ENCODE data around the gene SPATA7. TPM values are rescaled to one million over a fixed set of nuclear protein-coding genes. Genes with fewer than 3 reads are reported as not detected.

SPATA7 gene
- total and polyA plus RNA-seq, 7 donors: 3.6 to 38.8 (median 15.5) TPM

DNA sequence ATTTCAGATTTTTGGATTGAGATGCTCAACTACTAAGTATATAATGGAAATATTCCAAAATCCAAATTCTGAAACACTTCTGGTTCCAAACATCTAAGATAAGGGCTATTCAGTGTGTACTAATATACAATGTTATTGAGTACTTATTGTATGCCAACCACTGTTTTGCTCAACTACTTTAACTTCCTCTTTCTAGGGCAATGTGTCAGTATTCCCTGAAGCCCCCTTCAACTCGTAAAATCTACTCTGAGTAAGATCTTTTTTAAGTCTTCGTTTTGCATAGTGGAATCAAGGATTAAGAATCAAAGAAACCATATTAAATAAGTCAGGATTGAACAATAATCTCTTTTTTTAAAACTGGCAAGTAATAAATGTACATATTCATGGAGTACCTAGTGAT, 45.5 kb downstream of the SPATA7 start:
- Histone ChIP-seq H3K36me3 (peaks cover 0 to 35% (median 0%) of the 10 kb centered on the region in 4 donors), H3K9me3 (no peaks in the 10 kb centered on the region), H3K27ac (no peak overlapping the region), H3K4me3 (no peak overlapping the region), H3K27me3 (no peaks in the 10 kb centered on the region), H3K4me1 (peaks cover 0 to 6% (median 0%) of the 10 kb centered on the region in 4 donors)
- 89 to 91% methylated on average over 2 of the region's 2 CpGs for WGBS, 2 donors
- TF ChIP-seq POLR2AphosphoS5 (IDR thresholded peaks at IDR 0.05) (no peak), POLR2A (IDR thresholded peaks at IDR 0.05) (no peak), EP300 (IDR thresholded peaks at IDR 0.05) (no peak)
- TF ChIP-seq, protein P1, sequence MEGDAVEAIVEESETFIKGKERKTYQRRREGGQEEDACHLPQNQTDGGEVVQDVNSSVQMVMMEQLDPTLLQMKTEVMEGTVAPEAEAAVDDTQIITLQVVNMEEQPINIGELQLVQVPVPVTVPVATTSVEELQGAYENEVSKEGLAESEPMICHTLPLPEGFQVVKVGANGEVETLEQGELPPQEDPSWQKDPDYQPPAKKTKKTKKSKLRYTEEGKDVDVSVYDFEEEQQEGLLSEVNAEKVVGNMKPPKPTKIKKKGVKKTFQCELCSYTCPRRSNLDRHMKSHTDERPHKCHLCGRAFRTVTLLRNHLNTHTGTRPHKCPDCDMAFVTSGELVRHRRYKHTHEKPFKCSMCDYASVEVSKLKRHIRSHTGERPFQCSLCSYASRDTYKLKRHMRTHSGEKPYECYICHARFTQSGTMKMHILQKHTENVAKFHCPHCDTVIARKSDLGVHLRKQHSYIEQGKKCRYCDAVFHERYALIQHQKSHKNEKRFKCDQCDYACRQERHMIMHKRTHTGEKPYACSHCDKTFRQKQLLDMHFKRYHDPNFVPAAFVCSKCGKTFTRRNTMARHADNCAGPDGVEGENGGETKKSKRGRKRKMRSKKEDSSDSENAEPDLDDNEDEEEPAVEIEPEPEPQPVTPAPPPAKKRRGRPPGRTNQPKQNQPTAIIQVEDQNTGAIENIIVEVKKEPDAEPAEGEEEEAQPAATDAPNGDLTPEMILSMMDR (IDR thresholded peaks at IDR 0.05): no peak
- DNase-seq: no peak
- intact Hi-C loops (cut with DNase I): no loop called here

DNA sequence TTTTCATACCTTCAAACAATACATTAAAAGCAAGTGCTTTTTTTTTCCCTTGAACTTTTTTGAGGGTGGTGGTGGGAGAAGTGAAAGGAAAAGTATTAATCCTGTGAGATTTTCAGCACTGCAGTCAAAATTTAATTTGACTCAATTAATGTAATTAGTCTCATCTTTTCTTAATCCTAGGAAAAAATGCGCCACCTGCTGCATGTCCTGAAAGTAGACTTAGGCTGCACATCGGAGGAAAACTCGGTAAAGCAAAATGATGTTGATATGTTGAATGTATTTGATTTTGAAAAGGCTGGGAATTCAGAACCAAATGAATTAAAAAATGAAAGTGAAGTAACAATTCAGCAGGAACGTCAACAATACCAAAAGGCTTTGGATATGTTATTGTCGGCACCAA, 52.2 kb downstream of the SPATA7 start:
- Histone ChIP-seq H3K4me3 (no peak overlapping the region), H3K4me1 (no peaks in the 10 kb centered on the region), H3K27ac (no peak overlapping the region), H3K9me3 (no peaks in the 10 kb centered on the region), H3K27me3 (no peaks in the 10 kb centered on the region), H3K36me3 (peaks cover 3 to 61% (median 7%) of the 10 kb centered on the region in 4 donors)
- TF ChIP-seq POLR2A (IDR thresholded peaks at IDR 0.05): no peak
- TF ChIP-seq EP300 (IDR thresholded peaks at IDR 0.05): no peak
- no peak for TF ChIP-seq POLR2AphosphoS5 (IDR thresholded peaks at IDR 0.05)
- TF ChIP-seq, protein P1 (IDR thresholded peaks at IDR 0.05): no peak
- DNase-seq: no peak
- intact Hi-C loops (cut with DNase I): no loop called here
- 94% methylated on average over 5 of the region's 5 CpGs for WGBS, 2 donors

DNA sequence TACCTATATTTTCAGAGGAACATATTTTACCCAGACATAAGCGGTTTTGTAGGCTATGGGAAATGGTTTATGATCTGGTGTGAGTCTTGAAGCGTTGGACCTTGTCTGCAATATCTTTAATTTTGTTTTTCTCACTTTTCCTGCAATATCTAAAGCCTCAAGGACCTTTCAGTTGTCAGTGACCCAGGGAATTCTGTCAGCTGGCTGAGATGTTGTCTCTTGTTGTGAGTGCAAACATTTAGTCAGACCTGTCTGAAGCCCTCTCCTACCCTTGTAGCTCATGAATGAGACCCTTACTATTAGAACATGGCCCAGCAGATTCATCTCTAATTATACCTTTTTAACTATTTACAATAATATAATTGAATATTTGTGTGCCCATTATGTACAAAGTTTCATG, 53.6 kb downstream of the SPATA7 start:
- Histone ChIP-seq H3K4me3 (no peak overlapping the region), H3K27me3 (no peaks in the 10 kb centered on the region), H3K36me3 (peaks cover 3 to 56% (median 7%) of the 10 kb centered on the region in 4 donors), H3K27ac (no peak overlapping the region), H3K9me3 (no peaks in the 10 kb centered on the region), H3K4me1 (no peaks in the 10 kb centered on the region)
- TF ChIP-seq, protein P1 (IDR thresholded peaks at IDR 0.05): no peak
- TF ChIP-seq EP300 (IDR thresholded peaks at IDR 0.05) (no peak), POLR2AphosphoS5 (IDR thresholded peaks at IDR 0.05) (no peak), POLR2A (IDR thresholded peaks at IDR 0.05) (no peak)
- WGBS, 2 donors: 91 to 95% methylated on average over 2 of the region's 2 CpGs
- intact Hi-C loops (cut with DNase I): no loop called here
- no peak for DNase-seq

DNA sequence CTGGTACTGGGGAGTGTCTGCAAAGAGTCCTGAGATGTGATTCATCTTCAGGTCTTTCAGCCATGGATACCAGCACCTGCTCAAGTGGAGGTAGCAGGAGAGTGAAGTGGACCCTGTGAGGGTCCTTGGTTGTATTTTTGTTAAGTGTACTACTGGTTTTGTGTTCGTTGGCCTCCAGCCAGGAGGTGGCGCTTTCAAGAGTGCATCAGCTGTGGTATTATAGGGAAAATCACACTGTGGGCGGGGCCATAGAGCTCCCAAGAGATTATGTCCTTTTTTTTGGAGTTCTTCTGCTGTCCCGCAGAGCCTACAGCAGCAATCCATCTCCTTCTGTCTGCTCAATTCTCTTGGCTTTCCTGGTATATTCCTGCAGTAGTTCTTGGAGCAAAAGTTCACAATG, 66.8 kb downstream of the SPATA7 start:
- no peak overlapping the region for H3K27ac ChIP-seq
- H3K9me3 ChIP-seq: no peaks in the 10 kb centered on the region
- no peaks in the 10 kb centered on the region for H3K4me1 ChIP-seq
- 94 to 97% methylated on average over 4 of the region's 4 CpGs for WGBS, 2 donors
- no peak for DNase-seq
- no peaks in the 10 kb centered on the region for H3K27me3 ChIP-seq
- intact Hi-C loops (cut with DNase I): no loop called here
- no peak overlapping the region for H3K4me3 ChIP-seq
- TF ChIP-seq POLR2AphosphoS5 (IDR thresholded peaks at IDR 0.05): no peak
- H3K36me3 ChIP-seq: peaks cover 0 to 51% (median 3%) of the 10 kb centered on the region in 4 donors

DNA sequence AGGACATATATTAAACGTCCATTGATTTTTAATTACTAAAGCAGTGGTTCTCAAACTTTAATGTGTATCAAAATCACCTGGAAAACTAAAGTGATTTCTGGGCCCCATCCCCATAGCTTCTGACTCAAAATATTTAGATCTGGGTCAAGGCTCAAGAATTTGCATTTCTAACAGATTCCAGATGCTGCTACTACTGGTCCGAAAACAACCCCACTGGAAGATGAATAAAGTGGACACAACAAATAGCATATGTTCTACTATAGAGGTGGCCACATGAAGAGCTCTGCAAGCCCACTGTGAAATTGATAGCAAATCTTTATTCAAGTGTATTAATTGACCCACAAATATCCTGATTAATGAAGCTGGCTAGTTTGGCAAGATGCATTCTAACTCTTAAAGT, 69.4 kb downstream of the SPATA7 start:
- TF ChIP-seq POLR2AphosphoS5 (IDR thresholded peaks at IDR 0.05) (no peak), POLR2A (IDR thresholded peaks at IDR 0.05) (no peak), EP300 (IDR thresholded peaks at IDR 0.05) (no peak)
- TF ChIP-seq, protein P1 (IDR thresholded peaks at IDR 0.05): no peak
- H3K36me3 ChIP-seq: peaks cover 0 to 40% (median 3%) of the 10 kb centered on the region in 4 donors
- H3K4me3 ChIP-seq: no peak overlapping the region
- intact Hi-C loops (cut with DNase I): no loop called here
- WGBS, 2 donors: 89 to 93% methylated on average over 2 of the region's 2 CpGs
- H3K27ac ChIP-seq: no peak overlapping the region
- H3K9me3 ChIP-seq: no peaks in the 10 kb centered on the region
- no peaks in the 10 kb centered on the region for H3K27me3 ChIP-seq
- no peaks in the 10 kb centered on the region for H3K4me1 ChIP-seq
- no peak for DNase-seq
